Trophoblast cell (in vitro differentiated cells and primary cell): ENCODE measurements around the gene MPPED1.

ENCODE experiments used
- DNase-seq, 2 donors: peaks; one replicate each; pipeline ENCODE4 v3.0.0-alpha.2; 2016
- H2AFZ ChIP-seq: 2 replicates; pipeline ENCODE4 v1.6.1; 2013; ENCODE audit warnings: low read length, moderate library complexity, mild to moderate bottlenecking; ENCODE audit not compliant: insufficient read depth, poor library complexity
- H2AK5ac ChIP-seq: 2 replicates; pipeline ENCODE4 v1.6.1; 2013; ENCODE audit warnings: mild to moderate bottlenecking, low read length
- H2BK120ac ChIP-seq: 2 replicates; pipeline ENCODE4 v1.6.1; 2013; ENCODE audit warnings: low read length, mild to moderate bottlenecking, moderate library complexity; ENCODE audit not compliant: insufficient read depth, poor library complexity
- H2BK12ac ChIP-seq: 2 replicates; pipeline ENCODE4 v1.6.1; 2013; ENCODE audit warnings: mild to moderate bottlenecking, low read length, moderate library complexity
- H2BK5ac ChIP-seq: 2 replicates; pipeline ENCODE4 v1.6.1; 2013; ENCODE audit warnings: low read length, low read depth, moderate library complexity, mild to moderate bottlenecking; ENCODE audit not compliant: poor library complexity
- H3K14ac ChIP-seq: 2 replicates; pipeline ENCODE4 v1.6.1; 2013; ENCODE audit warnings: mild to moderate bottlenecking, low read length
- H3K18ac ChIP-seq: 2 replicates; pipeline ENCODE4 v1.6.1; 2013; ENCODE audit warnings: mild to moderate bottlenecking, low read length
- H3K23ac ChIP-seq: 2 replicates; pipeline ENCODE4 v1.6.1; 2013; ENCODE audit warnings: low read length
- H3K27ac ChIP-seq: 2 replicates; pipeline ENCODE4 v1.5.1; 2013; ENCODE audit warnings: low read depth, mild to moderate bottlenecking, inconsistent platforms, low read length, moderate library complexity
- H3K27me3 ChIP-seq: 2 replicates; pipeline ENCODE4 v1.6.1; 2013; ENCODE audit warnings: inconsistent platforms, mild to moderate bottlenecking, low read length, moderate library complexity; ENCODE audit not compliant: insufficient read depth
- H3K36me3 ChIP-seq, 2 experiments: 1 replicate in 1 of 2; 2 replicates in 1 of 2; pipeline ENCODE4 v1.6.1; 2013; ENCODE audit warnings: low read length in 2 of 2, mild to moderate bottlenecking in 2 of 2, moderate library complexity in 1 of 2; ENCODE audit not compliant: insufficient read depth in 2 of 2, control insufficient read depth in 1 of 2
- H3K4ac ChIP-seq: 2 replicates; pipeline ENCODE4 v1.6.1; 2013; ENCODE audit warnings: low read depth, mild to moderate bottlenecking, low read length, moderate library complexity
- H3K4me1 ChIP-seq, 2 experiments: 1 replicate in 1 of 2; 2 replicates in 1 of 2; pipeline ENCODE4 v1.6.1; 2013; ENCODE audit warnings: low read length in 2 of 2, mild to moderate bottlenecking in 2 of 2, moderate library complexity in 1 of 2; ENCODE audit not compliant: insufficient read depth in 2 of 2, control insufficient read depth in 1 of 2
- H3K4me2 ChIP-seq: 2 replicates; pipeline ENCODE4 v1.6.1; 2013; ENCODE audit warnings: inconsistent platforms, mild to moderate bottlenecking, low read length, moderate library complexity
- H3K4me3 ChIP-seq: 2 replicates; pipeline ENCODE4 v1.5.1; 2013; ENCODE audit warnings: mild to moderate bottlenecking, low read depth, low read length, inconsistent platforms
- H3K79me1 ChIP-seq: one replicate; pipeline ENCODE4 v1.6.1; 2013; ENCODE audit warnings: low read length
- H3K79me2 ChIP-seq: 2 replicates; pipeline ENCODE4 v1.6.1; 2013; ENCODE audit warnings: low read length, mild to moderate bottlenecking; ENCODE audit not compliant: control insufficient read depth, insufficient read depth, poor library complexity
- H3K9ac ChIP-seq: 2 replicates; pipeline ENCODE4 v1.6.1; 2013; ENCODE audit warnings: mild to moderate bottlenecking, low read length
- H3K9me3 ChIP-seq: 2 replicates; pipeline ENCODE4 v1.6.1; 2013; ENCODE audit warnings: low read depth, mild to moderate bottlenecking, control low read depth, inconsistent platforms, low read length; ENCODE audit not compliant: insufficient read depth
- H4K12ac ChIP-seq: 2 replicates; pipeline ENCODE4 v1.6.1; 2013; ENCODE audit warnings: low read depth, mild to moderate bottlenecking, low read length, moderate library complexity
- H4K8ac ChIP-seq: 2 replicates; pipeline ENCODE4 v1.6.1; 2013; ENCODE audit warnings: low read depth, mild to moderate bottlenecking, low read length, moderate library complexity
- H4K91ac ChIP-seq: one replicate; pipeline ENCODE4 v1.6.1; 2013; ENCODE audit warnings: low read depth, mild to moderate bottlenecking, low read length, moderate library complexity
- WGBS: extraction: QIAGEN DNeasy Blood & Tissue Kit; methylation state at CpG from one replicate; pipeline ENCODE4 v1.1.7; 2013; ENCODE audit warnings: missing lambda C conversion rate; ENCODE audit not compliant: insufficient read length, insufficient coverage; ENCODE audit errors: extremely low coverage; 5-methylcytosine and 5-hydroxymethylcytosine counted together

Gene MPPED1

DNA sequence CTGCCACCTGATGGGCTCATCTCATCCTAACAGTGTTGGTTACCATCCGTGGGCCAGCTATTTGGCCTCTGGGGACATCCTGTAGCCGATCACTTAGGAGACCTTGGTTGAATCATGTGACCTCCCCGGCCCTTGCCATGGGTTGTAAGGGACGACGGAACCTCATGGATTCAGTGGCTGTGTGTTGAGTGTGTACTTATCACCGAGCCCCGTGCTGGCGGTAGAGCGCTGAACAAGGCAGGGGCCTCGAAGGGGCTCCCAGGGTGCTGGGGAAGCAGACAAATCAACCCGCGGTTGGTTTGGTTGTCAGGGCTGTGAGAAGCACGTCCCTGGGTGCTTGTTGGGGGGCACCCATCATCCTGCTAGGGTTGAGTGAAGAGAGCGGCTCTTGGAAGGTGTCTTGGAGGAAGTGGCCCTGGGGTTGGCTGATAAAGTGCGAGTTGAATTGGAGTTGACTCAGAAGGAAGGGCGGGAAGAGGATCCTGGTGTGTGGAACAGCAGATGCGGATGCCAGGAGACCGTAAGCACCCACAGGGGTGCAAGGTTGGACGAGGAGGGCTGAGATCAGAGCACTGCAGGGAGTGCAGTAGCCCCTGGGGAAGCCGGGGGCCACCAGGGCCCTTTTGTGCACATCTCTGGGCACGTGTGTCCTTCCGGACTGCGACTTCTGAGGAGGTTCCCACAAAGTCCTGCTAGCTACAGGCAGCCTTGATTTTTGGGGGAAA, 53.6 kb downstream of the MPPED1 start:
- Histone ChIP-seq H4K91ac (no peak overlapping the region), H4K12ac (no peak overlapping the region), H3K4ac (no peak overlapping the region), H3K23ac (no peak overlapping the region), H4K8ac (no peak overlapping the region), H3K4me2 (no peak overlapping the region), H2BK120ac (no peak overlapping the region), H3K4me3 (no peak overlapping the region), H2BK5ac (no peak overlapping the region), H2AK5ac (no peak overlapping the region), H2BK12ac (no peak overlapping the region), H3K36me3 (no peaks in the 10 kb centered on the region), H3K4me1 (no peaks in the 10 kb centered on the region), H3K79me1 (no peaks in the 10 kb centered on the region), H3K27me3 (peaks cover 3% of the 10 kb centered on the region), H2AFZ (no peak overlapping the region), H3K79me2 (no peaks in the 10 kb centered on the region), H3K9ac (no peak overlapping the region), H3K9me3 (peaks cover 12% of the 10 kb centered on the region), H3K27ac (no peak overlapping the region), H3K18ac (no peak overlapping the region), H3K14ac (no peak overlapping the region)
- DNase-seq: no peak
- no CpG with 5 or more reads among the region's 23 CpGs for WGBS

DNA sequence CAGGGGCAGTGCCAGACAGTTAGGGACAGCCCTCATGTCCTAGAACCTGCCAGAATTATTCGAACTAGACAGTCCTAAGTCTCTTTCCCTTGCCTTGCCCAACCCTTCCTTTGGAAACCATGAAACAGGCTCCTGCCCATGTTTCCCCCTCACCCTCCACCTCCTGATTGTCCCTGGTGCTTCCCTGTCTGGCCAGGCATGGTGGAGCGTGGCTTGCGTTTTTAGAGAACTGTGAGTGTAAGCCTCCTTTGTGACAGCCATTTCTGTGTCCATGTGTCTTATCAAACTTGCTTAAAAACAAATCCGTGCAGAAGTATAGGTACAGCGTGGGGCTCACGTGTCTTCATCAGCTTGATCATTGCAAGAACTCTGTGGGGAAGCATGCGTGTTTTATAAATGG, 54.9 kb downstream of the MPPED1 start:
- H3K4me2 ChIP-seq: no peak overlapping the region
- H2BK12ac ChIP-seq: no peak overlapping the region
- DNase-seq: no peak
- H3K27ac ChIP-seq: no peak overlapping the region
- no peak overlapping the region for H3K18ac ChIP-seq
- no CpG with 5 or more reads among the region's 7 CpGs for WGBS
- H3K4ac ChIP-seq: no peak overlapping the region
- no peak overlapping the region for H3K23ac ChIP-seq
- H2BK120ac ChIP-seq: no peak overlapping the region
- no peaks in the 10 kb centered on the region for H3K4me1 ChIP-seq
- peaks cover 11% of the 10 kb centered on the region for H3K9me3 ChIP-seq
- no peak overlapping the region for H3K4me3 ChIP-seq
- no peak overlapping the region for H2BK5ac ChIP-seq
- peaks cover 3% of the 10 kb centered on the region for H3K27me3 ChIP-seq
- H4K91ac ChIP-seq: no peak overlapping the region
- H2AK5ac ChIP-seq: no peak overlapping the region
- H2AFZ ChIP-seq: no peak overlapping the region
- no peaks in the 10 kb centered on the region for H3K36me3 ChIP-seq
- no peak overlapping the region for H3K14ac ChIP-seq
- no peaks in the 10 kb centered on the region for H3K79me1 ChIP-seq
- no peak overlapping the region for H4K12ac ChIP-seq
- H3K9ac ChIP-seq: no peak overlapping the region
- no peaks in the 10 kb centered on the region for H3K79me2 ChIP-seq
- no peak overlapping the region for H4K8ac ChIP-seq

DNA sequence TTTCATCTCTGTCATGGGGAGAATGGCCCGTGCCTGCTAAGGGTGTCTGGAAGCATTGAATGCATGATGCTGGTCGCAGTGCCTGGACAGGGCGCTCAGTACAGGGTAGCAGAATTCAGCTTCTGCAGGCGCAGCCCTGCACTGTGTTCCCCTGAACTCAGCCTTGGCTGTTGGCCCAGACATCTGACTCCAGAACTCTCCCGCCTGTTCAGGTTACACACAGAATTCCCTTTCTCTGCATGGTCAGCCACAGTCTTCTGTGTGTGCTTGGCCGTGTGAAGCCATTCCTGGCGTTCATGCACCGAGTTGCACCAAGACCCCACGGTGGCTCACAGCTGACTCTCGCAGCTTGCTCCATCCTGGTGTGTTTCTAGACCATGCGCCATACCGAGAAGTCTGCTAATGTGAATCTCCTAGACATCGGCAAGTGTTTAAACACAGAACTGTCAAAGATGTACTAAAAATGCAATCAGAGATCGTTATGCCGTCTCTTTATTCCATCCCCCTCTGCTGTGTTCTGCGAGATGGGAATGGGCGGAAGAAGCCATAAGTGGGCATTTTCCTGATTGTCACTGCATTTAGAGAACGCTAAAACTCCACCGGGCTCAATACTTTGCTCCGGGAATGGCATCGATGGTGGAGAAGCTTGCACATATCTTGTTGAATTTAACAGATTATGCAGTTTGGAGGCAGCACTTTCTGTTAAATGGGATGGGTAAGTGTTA, 55.6 kb downstream of the MPPED1 start:
- H2BK12ac ChIP-seq: no peak overlapping the region
- H3K23ac ChIP-seq: no peak overlapping the region
- no peaks in the 10 kb centered on the region for H3K79me1 ChIP-seq
- H4K91ac ChIP-seq: no peak overlapping the region
- no peak overlapping the region for H4K8ac ChIP-seq
- no peak overlapping the region for H3K4ac ChIP-seq
- no peak overlapping the region for H3K18ac ChIP-seq
- no peak overlapping the region for H4K12ac ChIP-seq
- H2BK5ac ChIP-seq: no peak overlapping the region
- H3K79me2 ChIP-seq: no peaks in the 10 kb centered on the region
- H3K9ac ChIP-seq: no peak overlapping the region
- H3K9me3 ChIP-seq: peaks cover 8% of the 10 kb centered on the region
- no peak overlapping the region for H3K14ac ChIP-seq
- H2AK5ac ChIP-seq: no peak overlapping the region
- H3K27ac ChIP-seq: no peak overlapping the region
- H3K27me3 ChIP-seq: peaks cover 3% of the 10 kb centered on the region
- H3K36me3 ChIP-seq: no peaks in the 10 kb centered on the region
- no peak overlapping the region for H3K4me3 ChIP-seq
- no peak overlapping the region for H2BK120ac ChIP-seq
- no CpG with 5 or more reads among the region's 21 CpGs for WGBS
- H3K4me1 ChIP-seq: no peaks in the 10 kb centered on the region
- DNase-seq: no peak
- H3K4me2 ChIP-seq: no peak overlapping the region
- H2AFZ ChIP-seq: no peak overlapping the region

DNA sequence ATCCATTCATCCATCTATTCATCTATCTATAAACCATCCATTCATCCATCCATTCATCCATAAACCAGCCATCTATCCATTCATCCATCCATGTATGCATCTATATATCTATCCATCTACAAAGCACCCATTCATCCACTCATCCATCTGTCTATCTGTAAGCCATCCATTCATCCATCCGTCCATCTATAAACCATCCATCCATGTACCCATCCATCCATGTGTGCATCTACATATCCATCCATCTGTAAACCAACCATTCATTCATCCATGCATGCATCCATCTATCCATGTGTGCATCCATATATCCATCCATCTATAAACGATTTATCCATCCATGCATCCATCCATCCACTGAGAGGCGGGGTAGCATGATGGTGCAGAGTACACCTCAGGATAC, 58.4 kb downstream of the MPPED1 start:
- Histone ChIP-seq H2AFZ (no peak overlapping the region), H3K4me3 (no peak overlapping the region), H3K27me3 (peaks cover 3% of the 10 kb centered on the region), H2AK5ac (no peak overlapping the region), H3K79me1 (no peaks in the 10 kb centered on the region), H3K14ac (no peak overlapping the region), H3K79me2 (no peaks in the 10 kb centered on the region), H3K4ac (no peak overlapping the region), H3K27ac (no peak overlapping the region), H3K4me1 (peaks cover 0 to 6% of the 10 kb centered on the region in 2 experiments), H4K12ac (no peak overlapping the region), H2BK5ac (no peak overlapping the region), H3K9ac (no peak overlapping the region), H3K18ac (no peak overlapping the region), H3K23ac (no peak overlapping the region), H2BK120ac (no peak overlapping the region), H3K9me3 (peaks cover 4% of the 10 kb centered on the region), H3K36me3 (no peaks in the 10 kb centered on the region), H3K4me2 (no peak overlapping the region), H4K8ac (no peak overlapping the region), H2BK12ac (no peak overlapping the region), H4K91ac (no peak overlapping the region)
- no peak for DNase-seq
- WGBS: no CpG with 5 or more reads among the region's 3 CpGs
